ENCODE data around the gene MYCBP2.

The MYCBP2 gene

GRCh38 chr13:77067519-77067918 is 259.4 kb downstream of the MYCBP2 start:
- no peak for DNase-seq

GRCh38 chr13:77065461-77066147 is 261.3 kb downstream of the MYCBP2 start:
- no peak for DNase-seq

- no peak for DNase-seq
Observed at GRCh38 chr13:77062097-77062496, 264.8 kb downstream of the MYCBP2 start.

- DNase-seq, result no peak
Observed at GRCh38 chr13:77061362-77061761, 265.5 kb downstream of the MYCBP2 start.

GRCh38 chr13:77056886-77057285 is 270.0 kb downstream of the MYCBP2 start:
- no peak for DNase-seq

GRCh38 chr13:77056382-77056781 is 270.5 kb downstream of the MYCBP2 start:
- no peak for DNase-seq

GRCh38 chr13:77055158-77055557 is 271.7 kb downstream of the MYCBP2 start:
- no peak for DNase-seq

- no peak for DNase-seq
Observed at GRCh38 chr13:77053192-77053591, 273.7 kb downstream of the MYCBP2 start.

GRCh38 chr13:77048681-77049080 is 278.2 kb downstream of the MYCBP2 start:
- DNase-seq, result no peak

- DNase-seq, result no peak
Observed at GRCh38 chr13:77047649-77048343, 279.1 kb downstream of the MYCBP2 start.

- DNase-seq, result no peak
Observed at GRCh38 chr13:77042566-77043177, 284.2 kb downstream of the MYCBP2 start.

GRCh38 chr13:77040835-77041234 is 286.1 kb downstream of the MYCBP2 start:
- DNase-seq, result no peak

GRCh38 chr13:77040076-77040475 is 286.8 kb downstream of the MYCBP2 start:
- no peak for DNase-seq

- DNase-seq, result no peak
Observed at GRCh38 chr13:77038907-77039480, 287.9 kb downstream of the MYCBP2 start.

GRCh38 chr13:77036279-77036678 is 290.6 kb downstream of the MYCBP2 start:
- DNase-seq, result no peak

- DNase-seq, result no peak
Observed at GRCh38 chr13:77034881-77035280, 292.0 kb downstream of the MYCBP2 start.

GRCh38 chr13:77033717-77034302 is 293.1 kb downstream of the MYCBP2 start:
- DNase-seq, result no peak

- no peak for DNase-seq
Observed at GRCh38 chr13:77031656-77032243, 295.1 kb downstream of the MYCBP2 start.

GRCh38 chr13:77029436-77029835 is 297.5 kb downstream of the MYCBP2 start:
- no peak for DNase-seq

GRCh38 chr13:77028202-77028601 is 298.7 kb downstream of the MYCBP2 start:
- no peak for DNase-seq

- DNase-seq, result peak; percentile 86 to 88
Observed at GRCh38 chr13:77026861-77027621, 299.9 kb downstream of the MYCBP2 start, which contains the start of gene FBXL3. FBXL3 (minus strand) TSS chr13:77027159; CDS start chr13:77021860, 5,299 bp downstream.

- DNase-seq, result peak; percentile 81 to 83
Observed at GRCh38 chr13:77026255-77026860, 300.5 kb downstream of the MYCBP2 start.
